Measurements from ENCODE around the gene HLA-DPA1. TPM values are rescaled to one million over a fixed set of nuclear protein-coding genes. Genes with fewer than 3 reads are reported as not detected.

HLA-DPA1 gene
- total RNA-seq, 1 experiment from 2014 or later = not detected

- ChIA-PET POLR2A (interaction anchor here (1.5 kb wide), 1 partner anchor 14 kb away, joined by 3 read pairs; no protein-coding TSS in a partner anchor), CTCF (interaction anchor here (1.1 to 2.0 kb wide), 3 partner anchors 33 to 154 kb away, joined by 4 to 9 read pairs (median 4); no protein-coding TSS in a partner anchor)
- no peak overlapping the region for H3K4me3 Mint-ChIP-seq (ENCODE audit: unreplicated experiment)
- H3K36me3 Mint-ChIP-seq (ENCODE audit: insufficient read depth, unreplicated experiment) = no peaks in the 10 kb centered on the region
- intact Hi-C loops (cut with micrococcal nuclease) = no loop called here
- no TSS peak for BruUV-seq (replicated peaks)
- peaks cover 83% of the 10 kb centered on the region for H3K27me3 Mint-ChIP-seq (ENCODE audit: insufficient read depth, unreplicated experiment)
- no peaks in the 10 kb centered on the region for H3K9me3 Mint-ChIP-seq (ENCODE audit: unreplicated experiment)
- DNase-seq (ENCODE audit: unreplicated experiment) = no peak
- TF ChIP-seq CTCF (IDR thresholded peaks at IDR 0.05; ENCODE audit: unreplicated experiment) = no peak
- H3K27ac Mint-ChIP-seq (ENCODE audit: low read depth, unreplicated experiment) = no peak overlapping the region
- H3K4me1 Mint-ChIP-seq (ENCODE audit: insufficient read depth, unreplicated experiment) = no peaks in the 10 kb centered on the region
Measured at GRCh38 chr6:33017694-33018353, 55.6 kb downstream of the HLA-DPA1 start.

DNA sequence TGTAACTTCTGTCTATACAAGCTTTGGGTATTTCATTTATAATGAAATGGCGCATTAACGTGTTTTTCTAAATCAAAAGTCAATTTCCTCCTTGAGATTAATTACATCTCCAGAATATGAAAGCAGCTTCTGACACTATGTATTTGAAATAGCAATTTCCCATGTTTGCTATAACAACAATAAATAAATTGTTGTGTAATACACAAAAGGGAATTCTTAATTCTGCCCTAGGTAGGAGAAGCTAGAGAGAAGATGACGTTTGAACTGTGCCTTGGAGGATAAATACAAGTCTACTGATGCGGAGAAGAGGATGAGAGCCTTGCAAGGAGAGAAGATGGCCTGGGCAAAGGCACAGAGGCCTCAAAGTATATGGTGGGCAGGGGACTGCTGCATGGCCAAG lies 56.4 kb downstream of the HLA-DPA1 start:
- no peak for DNase-seq (ENCODE audit: unreplicated experiment)
- H3K4me3 Mint-ChIP-seq (ENCODE audit: unreplicated experiment) = no peak overlapping the region
- no peaks in the 10 kb centered on the region for H3K4me1 Mint-ChIP-seq (ENCODE audit: insufficient read depth, unreplicated experiment)
- H3K36me3 Mint-ChIP-seq (ENCODE audit: insufficient read depth, unreplicated experiment) = no peaks in the 10 kb centered on the region
- no peaks in the 10 kb centered on the region for H3K9me3 Mint-ChIP-seq (ENCODE audit: unreplicated experiment)
- CTCF ChIA-PET = interaction anchor here (0.6 to 4.8 kb wide), 11 partner anchors 11 to 388 kb away, joined by 3 to 63 read pairs (median 5); no protein-coding TSS in a partner anchor
- intact Hi-C loops (cut with micrococcal nuclease) = no loop called here
- BruUV-seq (replicated peaks) = no TSS peak
- POLR2A ChIA-PET = interaction anchor here (1.3 to 1.5 kb wide), 2 partner anchors 14 to 231 kb away, joined by 3 read pairs; no protein-coding TSS in a partner anchor
- H3K27me3 Mint-ChIP-seq (ENCODE audit: insufficient read depth, unreplicated experiment) = peaks cover 91% of the 10 kb centered on the region
- no peak for TF ChIP-seq CTCF (IDR thresholded peaks at IDR 0.05; ENCODE audit: unreplicated experiment)
- no peak overlapping the region for H3K27ac Mint-ChIP-seq (ENCODE audit: low read depth, unreplicated experiment)

DNA sequence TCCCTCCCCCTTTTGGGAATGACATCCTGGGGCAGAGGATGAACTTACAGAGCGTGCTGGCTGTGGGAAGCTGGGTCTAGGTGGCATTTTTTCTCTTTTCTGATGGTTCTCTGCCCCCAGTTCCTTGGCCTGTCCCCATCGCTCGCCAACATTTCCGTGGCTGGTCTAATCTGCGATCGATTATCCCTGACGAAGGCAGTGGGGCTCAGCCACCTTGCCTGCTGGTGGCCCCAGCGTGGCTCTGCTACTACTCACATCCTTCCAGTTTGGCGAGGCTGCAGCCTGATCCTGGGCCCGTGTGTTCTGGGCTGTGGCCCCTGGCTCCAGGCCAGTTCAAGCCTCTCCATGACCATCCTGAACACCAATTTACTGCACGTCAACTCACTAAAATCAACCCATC lies 57.7 kb downstream of the HLA-DPA1 start:
- CTCF ChIA-PET = interaction anchor here (0.6 to 4.8 kb wide), 11 partner anchors 9 to 232 kb away, joined by 3 to 63 read pairs (median 5); no protein-coding TSS in a partner anchor
- no peak overlapping the region for H3K4me3 Mint-ChIP-seq (ENCODE audit: unreplicated experiment)
- no TSS peak for BruUV-seq (replicated peaks)
- intact Hi-C loops (cut with micrococcal nuclease) = loop anchor here (2.0 kb wide), 1 partner anchor 157 kb away; no protein-coding TSS in a partner anchor
- H3K27ac Mint-ChIP-seq (ENCODE audit: low read depth, unreplicated experiment) = no peak overlapping the region
- H3K36me3 Mint-ChIP-seq (ENCODE audit: insufficient read depth, unreplicated experiment) = no peaks in the 10 kb centered on the region
- TF ChIP-seq CTCF (IDR thresholded peaks at IDR 0.05; ENCODE audit: unreplicated experiment) = no peak
- POLR2A ChIA-PET = interaction anchor here (0.7 to 1.3 kb wide), 2 partner anchors 114 to 132 kb away, joined by 3 read pairs; no protein-coding TSS in a partner anchor
- no peaks in the 10 kb centered on the region for H3K9me3 Mint-ChIP-seq (ENCODE audit: unreplicated experiment)
- DNase-seq (ENCODE audit: unreplicated experiment) = no peak
- peaks cover 100% of the 10 kb centered on the region for H3K27me3 Mint-ChIP-seq (ENCODE audit: insufficient read depth, unreplicated experiment)
- no peaks in the 10 kb centered on the region for H3K4me1 Mint-ChIP-seq (ENCODE audit: insufficient read depth, unreplicated experiment)

DNA sequence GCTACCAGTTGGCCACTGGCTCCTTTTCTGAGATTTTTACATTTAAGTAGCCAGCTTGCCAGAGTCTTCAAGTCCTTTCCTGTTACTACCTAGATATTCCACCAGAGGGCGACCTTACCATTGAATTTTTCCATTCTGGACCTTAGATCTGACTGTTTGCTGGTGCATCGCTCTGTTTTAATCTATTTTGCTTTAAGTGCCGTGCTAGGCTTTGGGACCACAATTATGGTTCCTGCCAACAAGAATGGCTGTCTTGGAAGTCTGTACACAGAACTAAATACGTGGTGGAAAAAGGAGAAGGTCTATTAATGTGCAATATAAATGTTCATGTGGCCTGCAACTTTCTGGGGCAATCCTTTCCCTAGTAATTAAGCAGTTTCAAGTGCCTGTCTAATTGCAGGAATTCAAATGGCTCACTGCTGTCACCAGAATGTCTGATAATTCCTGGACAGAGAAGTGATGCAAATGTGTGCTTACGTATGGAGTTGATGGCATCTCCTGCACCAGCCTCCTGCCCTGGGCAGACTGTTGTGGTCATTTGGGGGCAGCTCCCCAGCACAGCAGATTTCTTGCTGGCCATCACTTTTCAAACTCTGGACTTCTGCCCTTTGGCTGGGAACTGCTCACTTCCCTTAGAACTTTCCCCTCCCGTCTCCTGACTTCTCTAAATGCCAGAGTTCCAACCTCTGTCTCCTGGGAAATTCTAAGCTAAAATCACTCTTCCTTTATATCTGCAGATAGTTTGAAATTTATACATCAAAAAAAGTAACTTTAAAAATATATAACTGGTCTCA lies 58.4 kb downstream of the HLA-DPA1 start:
- Mint-ChIP-seq H3K4me1 (ENCODE audit: insufficient read depth, unreplicated experiment) (no peaks in the 10 kb centered on the region), H3K27ac (ENCODE audit: low read depth, unreplicated experiment) (no peak overlapping the region), H3K4me3 (ENCODE audit: unreplicated experiment) (no peak overlapping the region), H3K36me3 (ENCODE audit: insufficient read depth, unreplicated experiment) (no peaks in the 10 kb centered on the region), H3K9me3 (ENCODE audit: unreplicated experiment) (no peaks in the 10 kb centered on the region), H3K27me3 (ENCODE audit: insufficient read depth, unreplicated experiment) (peaks cover 98% of the 10 kb centered on the region)
- no TSS peak for BruUV-seq (replicated peaks)
- peak; percentile 62 for TF ChIP-seq CTCF (IDR thresholded peaks at IDR 0.05; ENCODE audit: unreplicated experiment)
- peak; percentile 72 for DNase-seq (ENCODE audit: unreplicated experiment)
- POLR2A ChIA-PET = interaction anchor here (0.7 to 1.3 kb wide), 3 partner anchors 115 to 233 kb away, joined by 3 to 7 read pairs (median 3); no protein-coding TSS in a partner anchor
- intact Hi-C loops (cut with micrococcal nuclease) = loop anchor here (1.0 to 2.0 kb wide), 4 partner anchors 67 to 233 kb away; no protein-coding TSS in a partner anchor
- CTCF ChIA-PET = interaction anchor here (0.6 to 4.8 kb wide), 23 partner anchors 10 to 761 kb away, joined by 3 to 63 read pairs (median 4); no protein-coding TSS in a partner anchor
